Trophoblast cell (in vitro differentiated cells and primary cell): ENCODE results near the gene PDGFRB.

Source experiments
- DNase-seq, 2 donors: peaks; one replicate each; pipeline ENCODE4 v3.0.0-alpha.2; 2016
- H2AFZ ChIP-seq: 2 replicates; pipeline ENCODE4 v1.6.1; 2013; ENCODE audit warnings: low read length, moderate library complexity, mild to moderate bottlenecking; ENCODE audit not compliant: insufficient read depth, poor library complexity
- H2AK5ac ChIP-seq: 2 replicates; pipeline ENCODE4 v1.6.1; 2013; ENCODE audit warnings: mild to moderate bottlenecking, low read length
- H2BK120ac ChIP-seq: 2 replicates; pipeline ENCODE4 v1.6.1; 2013; ENCODE audit warnings: low read length, mild to moderate bottlenecking, moderate library complexity; ENCODE audit not compliant: insufficient read depth, poor library complexity
- H2BK12ac ChIP-seq: 2 replicates; pipeline ENCODE4 v1.6.1; 2013; ENCODE audit warnings: mild to moderate bottlenecking, low read length, moderate library complexity
- H2BK5ac ChIP-seq: 2 replicates; pipeline ENCODE4 v1.6.1; 2013; ENCODE audit warnings: low read length, low read depth, moderate library complexity, mild to moderate bottlenecking; ENCODE audit not compliant: poor library complexity
- H3K14ac ChIP-seq: 2 replicates; pipeline ENCODE4 v1.6.1; 2013; ENCODE audit warnings: mild to moderate bottlenecking, low read length
- H3K18ac ChIP-seq: 2 replicates; pipeline ENCODE4 v1.6.1; 2013; ENCODE audit warnings: mild to moderate bottlenecking, low read length
- H3K23ac ChIP-seq: 2 replicates; pipeline ENCODE4 v1.6.1; 2013; ENCODE audit warnings: low read length
- H3K27ac ChIP-seq: 2 replicates; pipeline ENCODE4 v1.5.1; 2013; ENCODE audit warnings: low read depth, mild to moderate bottlenecking, inconsistent platforms, low read length, moderate library complexity
- H3K27me3 ChIP-seq: 2 replicates; pipeline ENCODE4 v1.6.1; 2013; ENCODE audit warnings: inconsistent platforms, mild to moderate bottlenecking, low read length, moderate library complexity; ENCODE audit not compliant: insufficient read depth
- H3K36me3 ChIP-seq, 2 experiments: 1 replicate in 1 of 2; 2 replicates in 1 of 2; pipeline ENCODE4 v1.6.1; 2013; ENCODE audit warnings: low read length in 2 of 2, mild to moderate bottlenecking in 2 of 2, moderate library complexity in 1 of 2; ENCODE audit not compliant: insufficient read depth in 2 of 2, control insufficient read depth in 1 of 2
- H3K4ac ChIP-seq: 2 replicates; pipeline ENCODE4 v1.6.1; 2013; ENCODE audit warnings: low read depth, mild to moderate bottlenecking, low read length, moderate library complexity
- H3K4me1 ChIP-seq, 2 experiments: 1 replicate in 1 of 2; 2 replicates in 1 of 2; pipeline ENCODE4 v1.6.1; 2013; ENCODE audit warnings: low read length in 2 of 2, mild to moderate bottlenecking in 2 of 2, moderate library complexity in 1 of 2; ENCODE audit not compliant: insufficient read depth in 2 of 2, control insufficient read depth in 1 of 2
- H3K4me2 ChIP-seq: 2 replicates; pipeline ENCODE4 v1.6.1; 2013; ENCODE audit warnings: inconsistent platforms, mild to moderate bottlenecking, low read length, moderate library complexity
- H3K4me3 ChIP-seq: 2 replicates; pipeline ENCODE4 v1.5.1; 2013; ENCODE audit warnings: mild to moderate bottlenecking, low read depth, low read length, inconsistent platforms
- H3K79me1 ChIP-seq: one replicate; pipeline ENCODE4 v1.6.1; 2013; ENCODE audit warnings: low read length
- H3K79me2 ChIP-seq: 2 replicates; pipeline ENCODE4 v1.6.1; 2013; ENCODE audit warnings: low read length, mild to moderate bottlenecking; ENCODE audit not compliant: control insufficient read depth, insufficient read depth, poor library complexity
- H3K9ac ChIP-seq: 2 replicates; pipeline ENCODE4 v1.6.1; 2013; ENCODE audit warnings: mild to moderate bottlenecking, low read length
- H3K9me3 ChIP-seq: 2 replicates; pipeline ENCODE4 v1.6.1; 2013; ENCODE audit warnings: low read depth, mild to moderate bottlenecking, control low read depth, inconsistent platforms, low read length; ENCODE audit not compliant: insufficient read depth
- H4K12ac ChIP-seq: 2 replicates; pipeline ENCODE4 v1.6.1; 2013; ENCODE audit warnings: low read depth, mild to moderate bottlenecking, low read length, moderate library complexity
- H4K8ac ChIP-seq: 2 replicates; pipeline ENCODE4 v1.6.1; 2013; ENCODE audit warnings: low read depth, mild to moderate bottlenecking, low read length, moderate library complexity
- H4K91ac ChIP-seq: one replicate; pipeline ENCODE4 v1.6.1; 2013; ENCODE audit warnings: low read depth, mild to moderate bottlenecking, low read length, moderate library complexity
- WGBS: extraction: QIAGEN DNeasy Blood & Tissue Kit; methylation state at CpG from one replicate; pipeline ENCODE4 v1.1.7; 2013; ENCODE audit warnings: missing lambda C conversion rate; ENCODE audit not compliant: insufficient read length, insufficient coverage; ENCODE audit errors: extremely low coverage; 5-methylcytosine and 5-hydroxymethylcytosine counted together

Gene PDGFRB

DNA sequence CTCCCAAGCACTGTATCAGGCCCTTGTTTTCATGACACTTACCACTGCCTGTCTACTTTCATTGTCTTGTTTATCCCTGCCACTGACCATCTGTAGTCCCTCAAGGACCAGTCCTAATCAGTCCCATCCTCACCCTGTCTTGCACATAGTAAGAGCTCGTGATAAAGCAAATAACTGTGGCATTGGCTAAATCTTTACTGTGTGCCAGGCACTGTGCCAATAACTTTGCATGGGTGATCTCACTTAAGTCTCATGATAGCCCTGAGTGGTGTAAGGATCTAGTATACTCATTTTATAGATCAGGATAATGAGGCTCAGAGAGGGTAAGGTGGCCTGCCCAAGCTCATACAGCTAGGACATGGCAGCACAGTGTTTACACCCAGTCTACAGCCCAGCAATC is 16.5 kb upstream of the PDGFRB start:
- no peak for DNase-seq
- no peak overlapping the region for H3K14ac ChIP-seq
- H3K79me2 ChIP-seq: no peaks in the 10 kb centered on the region
- no peak overlapping the region for H2AK5ac ChIP-seq
- H3K9me3 ChIP-seq: peaks cover 1% of the 10 kb centered on the region
- H2BK12ac ChIP-seq: no peak overlapping the region
- H3K18ac ChIP-seq: no peak overlapping the region
- no peak overlapping the region for H3K4me3 ChIP-seq
- no peak overlapping the region for H3K23ac ChIP-seq
- no peak overlapping the region for H2BK120ac ChIP-seq
- H3K36me3 ChIP-seq: no peaks in the 10 kb centered on the region
- no peak overlapping the region for H2AFZ ChIP-seq
- H3K27me3 ChIP-seq: peaks cover 7% of the 10 kb centered on the region
- H4K12ac ChIP-seq: no peak overlapping the region
- H3K79me1 ChIP-seq: peaks cover 6% of the 10 kb centered on the region
- no peak overlapping the region for H3K27ac ChIP-seq
- no peak overlapping the region for H3K9ac ChIP-seq
- H4K91ac ChIP-seq: no peak overlapping the region
- no peak overlapping the region for H4K8ac ChIP-seq
- H3K4ac ChIP-seq: no peak overlapping the region
- no peak overlapping the region for H2BK5ac ChIP-seq
- WGBS: no CpG with 5 or more reads among the region's 1 CpG
- peaks cover 2 to 10% of the 10 kb centered on the region in 2 experiments for H3K4me1 ChIP-seq
- H3K4me2 ChIP-seq: no peak overlapping the region

- H3K9me3 ChIP-seq: peaks cover 4% of the 10 kb centered on the region
- no peak overlapping the region for H3K23ac ChIP-seq
- no peak overlapping the region for H4K12ac ChIP-seq
- H3K4me1 ChIP-seq: peaks cover 5 to 20% of the 10 kb centered on the region in 2 experiments
- no peak overlapping the region for H3K4me3 ChIP-seq
- H3K14ac ChIP-seq: no peak overlapping the region
- no peak overlapping the region for H3K9ac ChIP-seq
- peaks cover 11% of the 10 kb centered on the region for H3K27me3 ChIP-seq
- WGBS: no CpG with 5 or more reads among the region's 3 CpGs
- no peak overlapping the region for H3K18ac ChIP-seq
- H2BK12ac ChIP-seq: no peak overlapping the region
- H2AFZ ChIP-seq: no peak overlapping the region
- no peaks in the 10 kb centered on the region for H3K36me3 ChIP-seq
- H2BK5ac ChIP-seq: no peak overlapping the region
- no peak overlapping the region for H4K91ac ChIP-seq
- DNase-seq: no peak
- no peak overlapping the region for H2BK120ac ChIP-seq
- H4K8ac ChIP-seq: no peak overlapping the region
- H2AK5ac ChIP-seq: no peak overlapping the region
- H3K79me1 ChIP-seq: peaks cover 5% of the 10 kb centered on the region
- H3K4me2 ChIP-seq: no peak overlapping the region
- H3K27ac ChIP-seq: no peak overlapping the region
- H3K79me2 ChIP-seq: no peaks in the 10 kb centered on the region
- H3K4ac ChIP-seq: no peak overlapping the region
Measured at GRCh38 chr5:150168864-150169263, 13.2 kb upstream of the PDGFRB start.

DNA sequence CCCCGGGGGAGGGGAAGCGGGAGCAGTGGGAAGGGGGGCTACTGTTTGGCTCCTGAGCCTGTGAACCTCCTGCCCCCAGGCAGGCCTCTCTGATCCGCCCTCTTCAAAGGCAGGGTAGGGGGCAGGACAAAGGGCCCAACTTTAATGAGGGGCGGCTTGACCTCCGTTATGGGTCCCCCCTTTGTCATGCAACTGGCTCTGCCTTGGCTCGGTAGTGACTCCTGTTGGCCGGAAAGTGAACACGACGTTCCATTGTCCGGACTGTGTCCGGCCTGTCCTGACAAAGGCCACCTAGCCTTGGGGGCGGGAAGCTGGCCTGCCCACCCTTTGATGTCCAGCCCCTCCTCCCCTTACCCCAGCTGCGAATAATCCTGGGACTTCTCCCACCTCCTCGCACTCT is 12.3 kb upstream of the PDGFRB start:
- Histone ChIP-seq H4K91ac (no peak overlapping the region), H4K8ac (no peak overlapping the region), H3K79me1 (peaks cover 8% of the 10 kb centered on the region), H3K27ac (no peak overlapping the region), H3K23ac (no peak overlapping the region), H3K4me2 (no peak overlapping the region), H2AFZ (no peak overlapping the region), H2AK5ac (no peak overlapping the region), H2BK12ac (no peak overlapping the region), H3K9me3 (peaks cover 4% of the 10 kb centered on the region), H3K27me3 (peaks cover 11% of the 10 kb centered on the region), H4K12ac (no peak overlapping the region), H3K4me3 (no peak overlapping the region), H3K36me3 (no peaks in the 10 kb centered on the region), H2BK120ac (no peak overlapping the region), H3K14ac (no peak overlapping the region), H3K4ac (no peak overlapping the region), H3K9ac (no peak overlapping the region), H3K18ac (no peak overlapping the region), H2BK5ac (no peak overlapping the region), H3K79me2 (no peaks in the 10 kb centered on the region), H3K4me1 (peaks cover 12 to 25% of the 10 kb centered on the region in 2 experiments)
- no CpG with 5 or more reads among the region's 14 CpGs for WGBS
- DNase-seq: no peak

GRCh38 chr5:150167512-150167850 is 11.8 kb upstream of the PDGFRB start:
- peaks cover 11% of the 10 kb centered on the region for H3K27me3 ChIP-seq
- H4K91ac ChIP-seq: peak overlapping the region; percentile 17
- peak overlapping the region; percentile 10 for H2AFZ ChIP-seq
- peaks cover 8% of the 10 kb centered on the region for H3K79me1 ChIP-seq
- no peak overlapping the region for H4K12ac ChIP-seq
- H3K36me3 ChIP-seq: no peaks in the 10 kb centered on the region
- no peak overlapping the region for H3K9ac ChIP-seq
- no peak overlapping the region for H3K23ac ChIP-seq
- H3K4ac ChIP-seq: no peak overlapping the region
- H3K27ac ChIP-seq: no peak overlapping the region
- no peak overlapping the region for H2BK120ac ChIP-seq
- no peak overlapping the region for H3K18ac ChIP-seq
- peaks cover 4% of the 10 kb centered on the region for H3K9me3 ChIP-seq
- H4K8ac ChIP-seq: peak overlapping the region; percentile 49
- H3K4me1 ChIP-seq: peaks cover 12 to 25% of the 10 kb centered on the region in 2 experiments
- no peak for DNase-seq
- H2BK12ac ChIP-seq: peak overlapping the region; percentile 46
- no CpG with 5 or more reads among the region's 15 CpGs for WGBS
- no peak overlapping the region for H3K14ac ChIP-seq
- no peaks in the 10 kb centered on the region for H3K79me2 ChIP-seq
- H2BK5ac ChIP-seq: no peak overlapping the region
- H3K4me3 ChIP-seq: no peak overlapping the region
- H3K4me2 ChIP-seq: peak overlapping the region; percentile 41
- no peak overlapping the region for H2AK5ac ChIP-seq
